ENCODE results near the gene MSRB3. TPM values are rescaled to one million over a fixed set of nuclear protein-coding genes. Genes with fewer than 3 reads are reported as not detected.

MSRB3 gene
- total and polyA plus RNA-seq, 2 experiments from 2014 or later, result 0.95 to 1.7 TPM

DNA sequence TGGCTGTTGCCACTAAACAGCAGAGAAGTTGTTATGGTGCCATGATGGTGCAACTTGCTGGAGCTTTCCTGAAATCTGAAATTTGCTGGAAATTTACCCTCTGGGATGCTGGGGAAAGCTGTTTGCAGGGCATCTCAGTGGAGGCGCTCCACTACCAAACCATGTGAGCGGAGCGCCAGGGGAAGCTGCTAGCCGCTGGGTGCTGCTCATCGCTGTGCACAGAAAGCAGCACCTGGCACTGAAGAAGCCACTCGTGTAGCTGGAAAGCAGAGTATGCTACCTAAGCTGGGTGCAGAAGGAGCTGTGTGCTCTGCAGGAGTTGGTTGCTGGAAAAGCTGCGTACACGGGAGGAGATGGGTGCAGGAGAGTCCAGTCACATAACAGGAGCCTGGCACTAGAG, 53.0 kb downstream of the MSRB3 start:
- Mint-ChIP-seq H3K27me3 (ENCODE audit: insufficient read depth, low read depth, poor library complexity) (no peaks in the 10 kb centered on the region), H3K4me3 (no peak overlapping the region), H3K36me3 (ENCODE audit: low read depth) (no peaks in the 10 kb centered on the region), H3K9me3 (no peaks in the 10 kb centered on the region), H3K4me1 (peaks cover 8% of the 10 kb centered on the region; the same call in 2 of the 3 replicates), H3K27ac (no peak overlapping the region)
- no peak for TF ChIP-seq STAT1 (IDR thresholded peaks at IDR 0.05; ENCODE audit: unreplicated experiment)
- TF ChIP-seq ZNF114 (CRISPR knock-in tag; IDR thresholded peaks at IDR 0.05), result no peak
- no peak for TF ChIP-seq EZH2 (IDR thresholded peaks at IDR 0.05; ENCODE audit: low read depth, unreplicated experiment)
- TF ChIP-seq, protein P1, sequence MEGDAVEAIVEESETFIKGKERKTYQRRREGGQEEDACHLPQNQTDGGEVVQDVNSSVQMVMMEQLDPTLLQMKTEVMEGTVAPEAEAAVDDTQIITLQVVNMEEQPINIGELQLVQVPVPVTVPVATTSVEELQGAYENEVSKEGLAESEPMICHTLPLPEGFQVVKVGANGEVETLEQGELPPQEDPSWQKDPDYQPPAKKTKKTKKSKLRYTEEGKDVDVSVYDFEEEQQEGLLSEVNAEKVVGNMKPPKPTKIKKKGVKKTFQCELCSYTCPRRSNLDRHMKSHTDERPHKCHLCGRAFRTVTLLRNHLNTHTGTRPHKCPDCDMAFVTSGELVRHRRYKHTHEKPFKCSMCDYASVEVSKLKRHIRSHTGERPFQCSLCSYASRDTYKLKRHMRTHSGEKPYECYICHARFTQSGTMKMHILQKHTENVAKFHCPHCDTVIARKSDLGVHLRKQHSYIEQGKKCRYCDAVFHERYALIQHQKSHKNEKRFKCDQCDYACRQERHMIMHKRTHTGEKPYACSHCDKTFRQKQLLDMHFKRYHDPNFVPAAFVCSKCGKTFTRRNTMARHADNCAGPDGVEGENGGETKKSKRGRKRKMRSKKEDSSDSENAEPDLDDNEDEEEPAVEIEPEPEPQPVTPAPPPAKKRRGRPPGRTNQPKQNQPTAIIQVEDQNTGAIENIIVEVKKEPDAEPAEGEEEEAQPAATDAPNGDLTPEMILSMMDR (conservative IDR thresholded peaks at IDR 0.05; ENCODE audit: low read depth in 2 of 2), result no peak
- no peak for TF ChIP-seq ZNF462 (CRISPR knock-in tag; IDR thresholded peaks at IDR 0.05)
- no peak for TF ChIP-seq ZNF331 (CRISPR knock-in tag; IDR thresholded peaks at IDR 0.05; ENCODE audit: low read depth)
- no peak for TF ChIP-seq JUNB (IDR thresholded peaks at IDR 0.05; ENCODE audit: unreplicated experiment)
- no peak overlapping the region for H2AFZ ChIP-seq
- no peak for DNase-seq (ENCODE audit: low spot score)
- H3K36me3 ChIP-seq (ENCODE audit: insufficient read depth), result no peaks in the 10 kb centered on the region
- no peaks in the 10 kb centered on the region for H3K9me2 ChIP-seq (ENCODE audit: insufficient read depth)
- no peak for ATAC-seq
- no peaks in the 10 kb centered on the region for H3K27me3 ChIP-seq (ENCODE audit: insufficient read depth)
- no peak overlapping the region for H3K27ac ChIP-seq (ENCODE audit: low read depth)
- H3K4me3 ChIP-seq, result no peak overlapping the region
- no peaks in the 10 kb centered on the region for H4K20me1 ChIP-seq (replicated peaks; ENCODE audit: insufficient read depth)
- H3K4me1 ChIP-seq (ENCODE audit: insufficient read depth), result peaks cover 9% of the 10 kb centered on the region; the same call in 1 of the 2 replicates
- H3K79me2 ChIP-seq (replicated peaks; ENCODE audit: insufficient read depth), result no peaks in the 10 kb centered on the region
- no peak overlapping the region for H3K4me2 ChIP-seq
- H3F3A ChIP-seq (replicated peaks; ENCODE audit: low read depth), result no peaks in the 10 kb centered on the region
